HL-60/S4 treated with retinoic acid at 250 ng/mL for 4 days and 3 days (cell line): ENCODE measurements around the gene KCNJ10.

ENCODE experiments used
- in situ Hi-C: fragments of 300-500 bp; cut with MboI; formaldehyde crosslinking; loops from 2 replicates; pipeline ENCODE4 v1.7.0; 2022; ENCODE audit warnings: low sequenced_read_pairs

Gene KCNJ10

DNA sequence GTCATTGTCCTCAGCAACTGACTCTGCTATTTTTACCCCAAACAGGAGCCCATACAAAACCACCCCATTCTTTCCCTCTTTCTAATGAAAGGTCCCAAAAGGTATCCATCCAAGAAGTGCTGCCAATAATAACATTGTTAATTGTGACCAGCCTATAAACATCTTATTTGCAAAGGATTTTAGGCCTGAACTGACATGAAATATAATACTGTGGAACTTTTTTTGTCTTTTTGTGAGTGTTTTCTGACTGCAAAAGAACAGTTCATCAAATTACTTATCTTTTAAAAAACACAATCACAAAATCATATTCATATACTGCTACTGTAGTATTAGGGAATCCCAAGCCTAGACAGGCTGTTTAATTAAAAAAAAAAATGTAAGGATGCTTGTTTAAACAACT is 41.5 kb downstream of the KCNJ10 start:
- in situ Hi-C loops, result no loop called here

DNA sequence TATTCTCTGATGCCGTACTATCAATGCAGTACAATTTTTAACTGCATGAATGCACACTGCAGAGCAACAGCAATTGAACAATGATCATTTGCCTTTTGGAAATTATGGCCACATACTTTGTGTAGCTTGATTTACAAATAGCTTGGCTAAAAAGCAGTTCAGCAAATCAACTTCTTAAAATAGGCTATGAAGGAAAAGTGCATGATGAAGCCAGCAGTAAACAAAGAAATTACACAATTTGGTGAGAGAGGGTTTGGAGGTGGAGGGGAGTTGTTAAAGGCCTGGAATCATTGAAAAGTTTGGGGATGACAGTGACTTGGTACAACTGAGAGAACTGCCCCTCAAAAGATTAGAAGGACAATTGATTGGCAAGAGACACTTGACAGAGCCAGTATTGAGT is 44.6 kb downstream of the KCNJ10 start:
- in situ Hi-C loops, result no loop called here

DNA sequence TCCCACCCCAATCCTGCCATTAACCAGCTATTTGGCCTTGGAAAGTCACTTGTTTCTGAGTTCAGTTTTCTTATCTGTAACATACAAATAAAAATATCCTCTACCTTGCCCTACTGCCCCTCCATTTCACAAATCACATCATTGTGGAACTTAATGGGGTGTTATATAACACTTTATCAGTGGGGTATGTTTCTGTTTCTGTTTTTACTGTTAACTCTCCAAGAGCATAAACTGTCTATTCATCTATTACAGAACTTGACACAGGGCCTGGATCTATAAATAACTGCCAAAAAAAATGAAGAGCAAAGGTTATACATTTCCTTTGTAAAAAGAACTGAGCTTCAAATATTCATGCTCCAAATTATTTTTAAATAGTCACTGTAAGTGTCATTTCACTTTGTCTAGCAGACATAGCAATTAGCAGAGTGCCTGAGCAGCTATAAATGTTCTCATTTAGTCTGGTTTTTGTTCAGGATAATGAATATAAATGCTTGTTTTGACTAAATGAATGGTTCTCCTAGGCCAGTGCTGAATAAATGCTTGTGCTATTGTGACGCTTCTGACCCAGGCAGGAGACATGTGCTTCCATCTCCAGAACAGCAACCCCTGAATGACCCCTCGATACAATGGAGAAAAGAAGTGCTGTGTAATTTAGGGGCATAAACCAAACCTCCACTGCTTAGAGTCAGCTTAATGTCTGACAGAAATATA is 45.6 kb downstream of the KCNJ10 start:
- in situ Hi-C loops, result no loop called here

DNA sequence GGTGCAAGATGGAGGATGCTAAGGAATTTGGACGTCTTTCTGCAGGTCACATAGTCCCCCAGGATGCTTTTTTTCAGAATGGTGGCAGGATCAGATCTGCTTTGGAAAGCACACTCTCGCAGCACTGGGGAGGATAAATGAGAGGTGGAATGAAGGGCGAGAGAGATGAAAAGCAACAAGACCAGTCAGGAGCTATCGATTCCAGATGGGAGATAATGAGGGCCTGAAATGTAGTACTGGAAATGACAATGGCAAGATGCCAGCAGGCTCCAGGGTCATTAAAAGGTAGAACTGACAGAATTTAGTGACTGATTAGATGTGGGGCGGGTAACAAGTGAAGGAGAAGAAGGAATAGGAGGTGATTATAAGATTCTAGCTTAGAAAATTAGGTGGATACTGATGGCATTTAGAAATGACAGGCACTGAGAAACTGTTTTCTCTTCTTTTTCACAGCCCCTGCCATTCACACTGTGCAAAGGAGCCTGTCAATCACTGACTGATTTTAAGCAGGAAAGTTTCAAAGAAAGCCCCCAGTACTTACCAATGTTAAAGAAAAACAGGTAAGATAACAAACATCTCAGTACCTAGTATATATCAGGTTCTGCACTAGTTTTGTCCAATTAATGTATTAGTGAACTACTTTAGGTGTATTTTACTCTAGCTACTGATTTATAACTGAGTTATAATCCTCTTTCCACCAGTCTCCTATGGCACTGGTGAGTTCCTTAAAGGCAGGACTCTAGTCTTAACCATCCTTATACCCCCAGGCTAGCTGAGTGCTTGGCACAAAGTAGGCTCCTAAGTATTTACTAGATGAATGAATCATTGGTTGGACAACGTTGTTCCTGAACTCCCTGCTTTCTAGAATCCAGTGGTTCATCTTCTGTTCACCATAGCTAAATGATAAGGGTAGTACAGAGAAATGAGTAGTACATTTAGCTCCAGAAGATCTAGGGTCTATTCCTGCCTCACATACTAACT is 47.3 kb downstream of the KCNJ10 start:
- in situ Hi-C loops, result no loop called here

DNA sequence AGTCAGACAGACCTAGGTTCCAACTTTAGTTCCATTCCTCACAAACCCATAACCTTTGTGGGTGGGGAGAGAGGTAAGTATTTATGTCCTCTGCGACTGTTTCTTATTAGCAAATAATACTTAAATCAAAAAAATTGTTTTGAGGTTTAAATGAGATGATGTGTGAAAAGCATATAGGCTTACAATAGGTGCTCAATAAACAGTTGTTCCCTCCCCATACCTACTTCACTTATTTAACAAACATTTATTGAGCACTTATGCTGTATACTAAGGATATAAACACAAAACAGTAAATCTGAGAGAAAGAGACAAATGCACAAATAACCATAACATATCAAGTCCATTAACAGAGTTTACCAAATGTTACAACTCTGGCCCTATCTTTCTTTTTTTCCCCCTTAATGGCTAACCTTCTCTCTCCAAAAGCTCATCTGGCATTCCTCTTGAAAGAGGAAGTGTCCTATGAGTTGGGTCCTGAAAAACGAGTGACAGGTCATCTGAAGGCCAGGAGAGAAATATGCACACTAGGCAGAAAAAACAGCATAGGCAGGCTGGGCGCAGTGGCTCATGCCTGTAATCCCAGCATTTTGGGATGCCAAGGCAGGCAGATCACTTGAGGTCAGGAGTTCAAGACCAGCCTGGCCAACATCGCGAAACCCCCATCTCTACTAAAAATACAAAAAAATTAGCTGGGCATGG is 48.4 kb downstream of the KCNJ10 start:
- in situ Hi-C loops, result no loop called here

DNA sequence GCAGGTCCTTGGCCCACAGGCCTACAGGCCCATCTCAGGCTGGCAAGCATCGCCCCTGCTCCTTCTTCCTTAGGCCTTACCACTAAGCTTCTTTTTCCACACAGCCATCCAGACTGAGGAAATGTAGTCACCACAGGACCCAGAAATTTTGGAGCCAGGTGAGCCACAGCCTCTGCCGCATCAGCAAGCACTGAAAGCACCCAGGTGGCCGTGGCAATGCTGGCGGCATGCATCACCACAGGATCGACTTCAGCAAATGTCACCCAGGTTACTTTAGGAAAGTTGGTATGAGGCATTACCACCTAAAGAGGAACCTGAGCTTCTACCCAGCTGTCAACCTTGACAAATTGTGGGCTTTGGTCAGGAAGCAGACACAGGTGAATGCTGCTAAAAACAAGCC is 49.8 kb downstream of the KCNJ10 start:
- in situ Hi-C loops, result no loop called here

DNA sequence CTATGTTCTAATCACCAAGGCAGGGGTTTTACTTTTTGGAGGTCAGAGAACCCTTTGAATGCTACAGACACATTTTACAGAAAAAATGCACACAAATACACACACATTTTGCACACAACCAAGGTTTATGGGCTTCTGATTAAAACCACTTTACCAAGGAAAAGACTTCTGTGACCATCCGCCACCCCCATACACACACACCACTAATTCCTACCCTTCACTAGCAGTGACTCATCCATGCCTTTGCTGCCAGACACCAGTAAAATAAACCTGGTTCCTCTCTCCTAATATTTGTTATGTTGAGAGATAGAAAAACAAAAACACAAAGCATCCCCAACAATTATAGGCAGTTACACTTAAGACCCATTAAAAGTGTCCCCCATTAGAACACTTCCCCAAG is 51.1 kb downstream of the KCNJ10 start:
- in situ Hi-C loops, result no loop called here

DNA sequence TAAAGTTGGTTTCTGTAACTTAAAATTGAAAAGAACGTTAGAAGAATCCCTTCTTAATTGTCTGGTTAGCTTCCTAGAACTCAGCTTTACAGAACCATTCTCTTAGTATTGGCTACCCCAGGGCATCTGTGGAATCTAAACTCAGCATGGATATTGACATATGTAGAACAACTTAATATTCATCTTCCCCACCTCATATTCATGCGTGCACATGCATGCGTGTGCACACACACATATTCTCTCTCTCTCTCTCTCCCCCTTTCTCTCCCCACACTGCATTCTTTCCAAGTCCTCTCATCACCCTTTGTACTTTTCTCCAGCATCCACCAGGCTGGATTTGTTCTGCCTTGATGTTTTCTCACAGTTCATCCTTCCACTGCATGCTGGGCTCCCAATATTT is 51.6 kb downstream of the KCNJ10 start:
- in situ Hi-C loops, result no loop called here

DNA sequence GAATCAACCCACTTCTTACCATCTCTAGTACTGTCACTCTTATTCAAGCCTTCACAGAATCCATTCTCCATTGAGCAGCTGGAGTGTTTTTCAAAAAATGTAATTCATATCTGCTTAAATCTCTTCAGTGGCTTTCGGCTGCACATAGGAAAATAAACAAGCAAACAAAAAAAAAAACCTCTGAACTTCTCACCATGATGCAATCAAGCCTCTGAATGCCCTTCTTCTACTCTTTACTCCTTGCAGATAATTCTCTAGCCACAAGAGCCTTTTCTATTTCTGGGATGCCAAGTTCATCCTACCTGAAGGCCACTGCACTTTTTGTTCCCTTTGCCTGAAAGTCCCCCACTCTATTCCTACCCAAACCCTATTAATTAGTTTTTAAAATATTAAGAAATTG is 52.4 kb downstream of the KCNJ10 start:
- in situ Hi-C loops, result no loop called here

DNA sequence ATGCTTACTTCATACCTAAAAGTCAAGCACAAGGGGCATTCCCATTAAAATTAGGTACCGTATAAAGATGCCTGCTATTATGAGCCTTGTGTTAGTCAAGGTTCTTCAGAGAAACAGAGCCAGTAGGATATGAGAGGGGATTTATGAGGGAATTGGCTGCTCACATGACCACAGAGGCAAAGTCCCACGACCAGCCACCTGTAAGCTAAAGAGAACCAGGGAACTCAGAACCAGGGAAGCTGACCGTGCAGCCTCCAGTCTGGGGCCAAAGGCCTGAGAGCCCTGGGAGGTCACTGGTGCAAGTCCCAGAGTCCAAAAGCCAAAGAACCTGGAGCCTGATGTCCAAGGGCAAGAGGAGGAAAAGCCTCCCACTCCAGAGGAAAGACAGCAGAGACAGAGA is 58.2 kb downstream of the KCNJ10 start:
- in situ Hi-C loops, result no loop called here

DNA sequence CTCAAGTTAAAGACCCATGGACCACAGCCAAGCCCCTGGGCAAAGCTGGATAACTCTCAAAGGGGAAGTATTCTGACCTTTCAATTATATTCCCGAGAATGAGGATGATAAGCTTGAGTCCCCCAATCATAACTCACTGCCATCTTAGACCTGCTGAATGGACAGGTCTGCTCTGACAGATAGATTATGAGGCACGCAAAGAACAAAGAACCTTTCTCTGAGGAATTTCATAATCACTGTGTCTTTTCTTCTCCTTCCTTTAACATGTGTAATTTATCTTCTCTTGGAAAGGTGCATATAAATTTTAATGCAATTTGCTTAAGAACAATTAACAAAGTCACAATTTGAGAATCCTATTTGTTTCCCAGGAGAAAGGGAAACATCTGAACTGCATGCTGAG is 60.2 kb downstream of the KCNJ10 start:
- in situ Hi-C loops, result loop anchor here (5.0 to 10.0 kb wide), 2 partner anchors 75 to 218 kb away; no protein-coding TSS in a partner anchor

DNA sequence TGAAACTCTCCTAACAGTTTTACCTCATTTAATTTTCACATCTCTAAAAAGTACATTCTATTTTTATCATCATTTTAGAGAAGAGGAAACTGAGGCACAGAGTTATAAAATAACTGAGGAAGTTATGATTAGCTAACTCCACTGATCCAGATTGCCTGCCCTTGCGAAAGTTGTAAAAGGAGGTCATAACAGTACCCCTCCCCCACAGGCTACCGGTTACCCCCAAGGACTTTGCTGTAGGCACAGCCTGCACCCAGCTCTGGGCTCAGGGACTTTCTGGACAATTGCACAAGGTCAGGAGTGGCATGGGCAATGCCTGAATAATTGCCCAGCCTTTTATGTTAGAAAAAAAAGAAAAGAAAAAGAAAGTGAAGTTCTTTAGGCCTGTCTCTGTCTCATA is 60.9 kb downstream of the KCNJ10 start:
- in situ Hi-C loops, result loop anchor here (5.0 to 10.0 kb wide), 2 partner anchors 74 to 217 kb away; no protein-coding TSS in a partner anchor

DNA sequence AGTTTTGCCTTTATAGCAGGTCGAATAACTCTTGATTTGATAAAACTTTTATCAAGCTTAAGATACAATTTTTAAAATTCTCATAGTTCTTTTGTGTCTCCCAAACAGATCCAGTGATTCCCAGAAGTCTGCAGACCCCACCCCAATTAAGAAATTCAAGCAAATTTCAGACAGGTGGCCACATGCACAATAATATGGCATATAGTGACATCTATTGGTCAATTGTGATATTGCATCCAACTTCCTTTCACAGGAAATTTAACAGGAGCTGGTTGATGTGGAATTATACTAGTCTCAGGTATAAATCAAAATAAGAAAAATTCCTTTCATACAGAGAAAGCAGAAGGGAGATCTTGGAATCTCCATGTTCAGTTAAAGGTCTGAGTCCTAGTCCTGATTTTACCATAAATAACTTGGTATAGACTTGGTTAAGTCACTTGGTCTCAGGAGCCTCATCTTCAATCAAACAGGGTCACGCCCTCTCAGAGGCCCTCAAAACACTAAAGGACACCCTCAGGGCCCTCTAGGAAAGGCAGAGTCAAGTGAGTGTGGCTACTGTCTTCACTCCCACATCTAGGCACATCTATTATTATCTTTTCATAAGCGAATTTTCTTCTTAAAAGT is 62.3 kb downstream of the KCNJ10 start:
- in situ Hi-C loops, result loop anchor here (5.0 to 10.0 kb wide), 2 partner anchors 73 to 215 kb away; no protein-coding TSS in a partner anchor

DNA sequence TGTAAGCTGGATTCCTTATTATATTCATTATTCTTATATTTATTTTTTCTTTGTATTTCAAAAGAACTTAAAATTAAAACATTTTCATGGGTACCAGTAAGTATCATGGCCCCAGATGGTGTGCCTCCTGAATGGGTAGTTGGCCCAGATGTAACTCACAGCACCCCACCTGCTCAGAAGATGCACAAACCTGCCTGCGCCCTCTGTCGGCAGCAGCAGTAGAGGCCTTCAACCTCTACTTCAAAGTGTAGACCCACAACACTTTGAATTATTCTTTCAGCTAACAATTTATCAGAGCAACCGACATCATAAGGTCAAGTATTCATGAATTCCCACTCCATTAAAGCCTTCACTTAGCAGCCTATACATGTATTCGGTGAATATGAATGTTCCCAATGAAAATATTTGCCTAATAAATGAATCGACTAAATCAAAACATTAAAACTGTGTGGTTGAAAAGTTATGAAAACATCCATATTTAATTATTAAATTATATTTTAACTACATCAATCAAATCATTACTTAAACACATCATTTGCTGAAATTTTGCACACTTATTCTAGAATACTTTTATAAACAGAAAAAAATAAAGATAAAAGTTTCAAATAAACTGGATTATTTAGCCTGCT is 63.5 kb downstream of the KCNJ10 start:
- in situ Hi-C loops, result loop anchor here (5.0 to 10.0 kb wide), 2 partner anchors 72 to 214 kb away; no protein-coding TSS in a partner anchor

DNA sequence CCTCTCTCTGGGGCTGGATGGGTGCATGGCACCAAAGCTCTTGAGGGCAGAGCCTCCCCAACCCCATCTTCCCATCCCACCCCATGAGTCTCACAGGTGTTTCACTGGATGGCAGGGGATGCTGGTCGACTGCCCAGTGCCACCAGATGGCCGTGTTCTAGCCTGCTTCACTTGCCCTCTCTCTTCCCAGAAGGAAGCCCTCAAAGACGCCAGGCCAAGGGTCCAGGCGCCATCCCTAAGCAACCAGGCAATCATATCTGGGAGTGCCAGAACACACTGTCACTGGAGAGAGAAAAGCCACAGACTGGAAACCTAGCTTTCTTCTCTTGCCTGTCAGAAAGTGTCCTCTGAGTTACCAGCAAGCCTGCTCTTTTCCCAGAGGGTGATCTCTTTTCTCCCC is 64.9 kb downstream of the KCNJ10 start:
- in situ Hi-C loops, result loop anchor here (5.0 to 10.0 kb wide), 2 partner anchors 70 to 213 kb away; no protein-coding TSS in a partner anchor

DNA sequence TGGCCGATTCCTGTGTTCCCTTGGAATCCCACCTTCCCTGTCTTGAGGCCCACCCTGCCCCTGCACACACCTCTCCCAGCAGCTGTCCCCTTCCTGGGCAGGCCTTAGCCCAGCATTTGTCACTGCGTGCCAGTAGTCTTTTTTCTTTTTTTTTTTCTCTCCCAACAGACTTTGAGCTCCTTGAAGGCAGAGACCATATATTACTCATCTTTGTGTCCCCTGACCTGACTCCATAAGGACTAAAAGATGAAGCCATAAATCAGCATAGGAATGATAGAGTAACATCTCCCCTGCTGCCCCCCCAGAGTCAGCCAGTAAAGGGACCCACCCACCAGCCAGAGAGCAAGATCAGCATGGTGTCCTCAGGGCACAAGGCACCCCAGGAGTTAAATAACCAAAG is 65.5 kb downstream of the KCNJ10 start:
- in situ Hi-C loops, result loop anchor here (10.0 kb wide), 1 partner anchor 70 kb away; no protein-coding TSS in a partner anchor

DNA sequence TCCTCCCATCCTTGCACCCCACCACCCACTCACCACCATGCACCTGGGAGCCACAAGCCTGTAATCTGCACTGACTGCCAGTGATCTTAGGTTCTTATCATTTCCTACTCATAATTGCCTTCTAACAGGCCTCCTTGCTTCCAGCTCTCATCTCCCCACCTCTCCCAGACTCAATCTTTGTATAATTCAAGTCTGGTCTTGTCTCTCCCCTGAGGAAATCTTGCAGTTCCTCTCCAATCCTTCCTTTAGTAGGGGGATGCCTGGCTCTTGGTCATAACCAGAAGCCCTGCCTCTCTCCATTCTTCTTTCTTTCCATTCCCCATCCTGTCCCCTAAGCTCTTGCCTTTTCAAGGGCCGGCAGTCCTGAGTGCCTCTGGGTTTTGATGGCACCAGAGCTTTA is 66.0 kb downstream of the KCNJ10 start:
- in situ Hi-C loops, result loop anchor here (10.0 kb wide), 1 partner anchor 69 kb away; no protein-coding TSS in a partner anchor

DNA sequence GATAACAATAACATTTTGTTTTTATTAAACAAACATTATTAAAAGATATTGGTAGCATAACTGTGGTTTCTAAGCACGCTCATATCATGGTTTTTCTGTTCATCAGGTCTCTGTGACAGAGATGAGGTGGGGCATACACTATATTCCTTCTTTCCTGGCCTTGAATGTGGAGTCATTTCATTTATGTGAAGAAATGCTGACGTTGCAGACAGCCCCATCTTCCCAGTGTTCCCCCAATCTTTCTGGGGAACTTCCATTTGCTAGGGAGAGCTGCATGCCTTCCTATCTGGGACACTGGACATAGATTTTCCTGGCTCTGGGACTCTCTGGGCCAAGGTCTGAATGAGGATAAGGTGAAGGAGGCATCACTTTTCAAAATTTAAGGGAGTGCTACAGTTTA is 68.5 kb downstream of the KCNJ10 start:
- in situ Hi-C loops, result loop anchor here (10.0 kb wide), 1 partner anchor 67 kb away; no protein-coding TSS in a partner anchor

DNA sequence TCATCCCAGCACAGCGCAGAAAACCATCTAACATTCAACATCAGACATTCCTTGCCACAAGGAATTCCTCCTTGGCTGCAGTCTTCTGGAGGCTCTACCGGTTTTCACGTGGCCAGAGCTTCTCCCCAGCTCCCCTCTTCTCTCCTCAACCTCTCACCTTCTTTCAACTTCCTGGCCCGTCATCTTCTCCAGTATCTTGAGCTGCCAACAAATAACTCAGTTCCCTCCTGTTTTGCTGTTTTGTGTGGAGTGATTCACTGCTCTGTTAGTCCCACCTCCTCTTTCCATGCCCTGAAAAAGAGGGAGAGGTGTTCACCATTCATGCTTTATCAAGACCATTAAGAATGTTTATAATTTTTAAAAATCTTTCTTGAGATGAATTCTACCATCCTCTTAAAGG is 70.8 kb downstream of the KCNJ10 start:
- in situ Hi-C loops, result no loop called here

DNA sequence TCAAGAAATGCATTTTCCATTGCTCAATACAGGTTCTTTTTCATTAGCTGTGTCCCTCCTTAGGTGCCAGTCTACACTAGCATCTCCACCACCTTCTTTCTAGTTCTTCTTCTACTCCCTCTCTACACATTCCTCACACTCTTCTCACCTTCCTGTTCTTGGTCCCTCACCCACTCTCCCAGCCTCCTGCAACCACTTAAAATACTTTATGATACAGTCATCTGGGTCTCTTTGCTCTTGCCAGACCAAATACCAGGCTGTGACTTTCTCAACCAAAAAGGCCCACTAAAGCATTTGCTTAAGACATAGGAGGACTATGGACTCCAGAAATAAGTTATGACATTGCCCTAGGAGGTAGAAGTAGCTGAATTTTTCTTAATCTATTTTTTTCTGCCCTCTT is 73.3 kb downstream of the KCNJ10 start:
- in situ Hi-C loops, result no loop called here
